ENCODE measurements around the gene PRUNE2.

The PRUNE2 gene

DNA sequence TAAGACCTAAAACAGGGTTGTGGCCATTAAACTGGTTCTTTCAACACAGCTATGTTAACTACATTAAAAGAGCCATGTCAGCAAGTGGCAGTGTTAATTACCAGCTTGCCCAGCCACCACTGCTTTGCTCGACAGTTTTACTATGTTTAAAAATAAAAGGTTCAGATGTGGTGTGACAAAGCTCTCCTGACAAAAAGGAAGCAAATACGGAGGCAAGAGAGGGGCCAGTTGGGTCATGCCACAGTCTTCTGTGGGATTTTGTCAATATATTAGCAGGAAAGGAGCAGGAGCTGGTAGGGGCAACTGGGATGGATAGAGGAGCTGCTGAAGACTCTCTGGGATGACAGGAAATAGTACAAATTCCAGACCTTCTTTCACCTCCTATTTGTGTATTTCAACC is 255.2 kb downstream of the PRUNE2 start:
- TF ChIP-seq, protein P1, sequence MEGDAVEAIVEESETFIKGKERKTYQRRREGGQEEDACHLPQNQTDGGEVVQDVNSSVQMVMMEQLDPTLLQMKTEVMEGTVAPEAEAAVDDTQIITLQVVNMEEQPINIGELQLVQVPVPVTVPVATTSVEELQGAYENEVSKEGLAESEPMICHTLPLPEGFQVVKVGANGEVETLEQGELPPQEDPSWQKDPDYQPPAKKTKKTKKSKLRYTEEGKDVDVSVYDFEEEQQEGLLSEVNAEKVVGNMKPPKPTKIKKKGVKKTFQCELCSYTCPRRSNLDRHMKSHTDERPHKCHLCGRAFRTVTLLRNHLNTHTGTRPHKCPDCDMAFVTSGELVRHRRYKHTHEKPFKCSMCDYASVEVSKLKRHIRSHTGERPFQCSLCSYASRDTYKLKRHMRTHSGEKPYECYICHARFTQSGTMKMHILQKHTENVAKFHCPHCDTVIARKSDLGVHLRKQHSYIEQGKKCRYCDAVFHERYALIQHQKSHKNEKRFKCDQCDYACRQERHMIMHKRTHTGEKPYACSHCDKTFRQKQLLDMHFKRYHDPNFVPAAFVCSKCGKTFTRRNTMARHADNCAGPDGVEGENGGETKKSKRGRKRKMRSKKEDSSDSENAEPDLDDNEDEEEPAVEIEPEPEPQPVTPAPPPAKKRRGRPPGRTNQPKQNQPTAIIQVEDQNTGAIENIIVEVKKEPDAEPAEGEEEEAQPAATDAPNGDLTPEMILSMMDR (IDR thresholded peaks at IDR 0.05; ENCODE audit: low read depth, low read length), result no peak
- in situ Hi-C loops (cut with HindIII; ENCODE audit: low sequenced_read_pairs), result no loop called here
- DNase-seq (ENCODE audit: low read depth, low spot score), result no peak
- no peak overlapping the region for H3K4me3 ChIP-seq (ENCODE audit: low read depth, low read length)

DNA sequence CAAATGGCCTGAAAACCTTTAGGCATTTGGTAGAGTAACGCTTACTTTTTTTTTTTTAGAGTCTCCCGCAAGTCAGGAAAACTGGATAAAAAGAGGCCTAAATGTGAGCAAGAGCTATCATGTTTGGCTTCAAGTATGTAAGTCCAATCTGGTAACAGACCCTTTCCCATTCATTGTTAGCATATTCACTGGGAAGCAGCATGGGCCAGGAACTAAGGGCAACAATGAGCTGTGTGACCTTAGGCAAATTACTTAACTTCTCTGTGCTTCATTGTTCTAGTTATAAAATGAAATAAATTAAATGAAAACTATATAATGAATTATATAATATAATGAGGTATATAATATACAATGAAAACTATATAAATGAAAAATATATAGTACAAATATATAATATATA is 256.0 kb downstream of the PRUNE2 start:
- H3K4me3 ChIP-seq (ENCODE audit: low read depth, low read length), result no peak overlapping the region
- DNase-seq (ENCODE audit: low read depth, low spot score), result no peak
- TF ChIP-seq, protein P1 (IDR thresholded peaks at IDR 0.05; ENCODE audit: low read depth, low read length), result no peak
- in situ Hi-C loops (cut with HindIII; ENCODE audit: low sequenced_read_pairs), result no loop called here

DNA sequence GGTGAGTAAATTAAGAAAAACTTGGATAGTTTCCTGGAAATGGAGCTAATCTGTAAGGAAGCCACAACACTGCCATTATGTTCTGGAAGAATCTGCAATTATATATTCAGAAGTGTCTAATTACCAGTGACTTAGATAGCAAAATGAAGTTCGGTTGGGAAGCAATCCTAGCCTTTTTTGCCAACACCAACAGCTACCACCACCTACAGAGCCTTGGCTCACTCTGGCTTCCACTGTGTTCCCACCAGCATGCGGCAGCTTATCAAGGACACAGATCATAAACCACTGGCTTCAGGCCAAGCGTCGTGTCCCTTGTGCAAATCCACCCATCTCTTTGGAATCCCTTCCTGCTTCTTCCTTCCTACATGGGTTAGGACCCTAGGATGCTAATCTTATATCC is 259.7 kb downstream of the PRUNE2 start:
- H3K4me3 ChIP-seq (ENCODE audit: low read depth, low read length), result no peak overlapping the region
- TF ChIP-seq, protein P1 (IDR thresholded peaks at IDR 0.05; ENCODE audit: low read depth, low read length), result no peak
- DNase-seq (ENCODE audit: low read depth, low spot score), result peak; percentile 66
- in situ Hi-C loops (cut with HindIII; ENCODE audit: low sequenced_read_pairs), result no loop called here

DNA sequence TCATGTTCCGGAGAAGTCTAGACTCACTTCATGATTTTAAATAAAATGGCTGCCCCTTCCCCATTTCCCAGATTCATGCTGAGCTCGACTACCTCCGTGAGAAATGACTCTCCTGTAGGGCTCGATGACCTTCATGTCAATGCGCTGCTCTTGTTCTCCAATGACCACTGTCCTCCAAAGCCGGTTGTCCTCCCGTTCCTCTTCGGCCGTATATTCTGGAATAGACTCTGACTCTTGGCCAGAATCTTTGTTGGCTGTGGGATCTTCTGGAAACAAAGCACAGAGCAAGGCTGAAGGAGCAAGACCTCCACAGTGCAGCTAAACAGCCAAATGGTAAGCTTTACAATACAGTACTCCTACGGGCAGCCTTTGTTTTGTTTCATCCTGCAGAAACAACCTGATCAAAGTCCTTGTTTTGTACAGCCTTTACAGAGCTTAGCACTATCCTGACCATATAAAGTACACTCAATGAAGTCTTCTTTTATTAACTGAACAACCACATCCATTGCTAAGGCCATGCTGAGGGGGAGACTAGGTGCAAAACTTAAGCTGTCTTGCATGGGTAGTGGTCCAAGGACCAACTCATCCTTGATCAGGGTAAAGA is 261.2 kb downstream of the PRUNE2 start:
- in situ Hi-C loops (cut with HindIII; ENCODE audit: low sequenced_read_pairs), result no loop called here
- TF ChIP-seq, protein P1 (IDR thresholded peaks at IDR 0.05; ENCODE audit: low read depth, low read length), result no peak
- H3K4me3 ChIP-seq (ENCODE audit: low read depth, low read length), result no peak overlapping the region
- DNase-seq (ENCODE audit: low read depth, low spot score), result no peak

DNA sequence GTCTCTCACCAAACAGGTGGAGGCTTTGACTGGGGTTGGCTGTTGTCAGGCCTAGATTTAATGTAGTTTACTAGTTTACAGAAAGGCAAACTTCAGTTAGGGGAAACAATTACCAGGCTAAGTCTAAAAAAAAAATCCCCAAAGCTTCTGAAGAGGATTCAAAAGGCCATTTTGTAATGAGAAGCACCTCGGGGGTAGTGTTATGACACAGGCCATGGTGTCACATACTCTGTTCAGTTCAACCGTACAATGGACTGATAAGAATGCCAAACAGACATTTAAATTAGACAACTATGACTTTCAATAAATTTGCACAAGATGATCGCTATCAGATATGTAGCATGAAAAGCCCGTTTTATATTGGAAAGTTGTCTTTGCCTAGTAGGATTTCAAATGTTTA is 261.7 kb downstream of the PRUNE2 start:
- DNase-seq (ENCODE audit: low read depth, low spot score), result no peak
- no peak overlapping the region for H3K4me3 ChIP-seq (ENCODE audit: low read depth, low read length)
- TF ChIP-seq, protein P1 (IDR thresholded peaks at IDR 0.05; ENCODE audit: low read depth, low read length), result no peak
- in situ Hi-C loops (cut with HindIII; ENCODE audit: low sequenced_read_pairs), result no loop called here

DNA sequence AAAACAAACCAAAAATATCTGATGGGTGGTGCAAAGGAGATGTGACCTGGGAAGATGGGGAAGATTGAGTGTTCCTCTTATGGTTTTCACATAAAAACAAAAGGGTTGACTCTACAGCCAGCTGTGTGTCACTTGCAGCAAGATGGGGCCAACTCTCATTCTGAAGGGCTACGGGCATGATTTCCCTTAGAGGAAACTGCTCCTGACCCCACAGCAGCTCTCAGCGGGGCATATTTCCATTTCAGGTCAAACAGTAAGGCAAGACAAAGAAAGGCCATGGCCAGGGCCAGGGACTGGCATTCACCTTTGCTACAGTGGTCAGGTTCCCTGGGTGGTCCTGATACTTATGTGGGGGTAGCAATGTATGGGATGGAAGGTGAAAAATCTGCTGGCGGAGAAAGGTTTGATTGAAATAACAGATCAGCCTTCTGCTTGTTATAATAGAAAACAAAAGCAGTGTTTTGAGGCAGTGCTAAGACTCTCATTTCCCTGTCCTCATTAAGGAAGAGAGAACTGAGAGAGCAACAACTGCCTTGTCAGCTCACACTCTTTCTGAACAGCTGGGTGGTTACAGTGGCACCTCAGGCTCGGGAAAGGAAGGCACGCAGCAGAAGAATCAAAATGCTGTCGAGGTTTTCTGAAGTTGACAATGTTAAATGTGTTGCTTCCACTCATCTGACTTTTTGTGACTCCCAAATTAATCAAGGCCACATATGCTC is 262.4 kb downstream of the PRUNE2 start:
- TF ChIP-seq, protein P1 (IDR thresholded peaks at IDR 0.05; ENCODE audit: low read depth, low read length), result no peak
- DNase-seq (ENCODE audit: low read depth, low spot score), result no peak
- in situ Hi-C loops (cut with HindIII; ENCODE audit: low sequenced_read_pairs), result no loop called here
- H3K4me3 ChIP-seq (ENCODE audit: low read depth, low read length), result no peak overlapping the region
